NCI-H1694 (cell line): ENCODE measurements around the gene ARPC2.

ENCODE experiments used
- DNase-seq: peaks from one replicate; lab custom pipeline; 2025; lab: John Stamatoyannopoulos, UW

The ARPC2 gene

GRCh38 chr2:218217360-218218267, 625 bp downstream of the ARPC2 start:
- DNase-seq, result no peak

- no peak for DNase-seq
Measured at GRCh38 chr2:218218268-218219185, 1.5 kb downstream of the ARPC2 start.

GRCh38 chr2:218219934-218220333, 2.9 kb downstream of the ARPC2 start:
- DNase-seq, result no peak

- DNase-seq, result no peak
Measured at GRCh38 chr2:218221000-218221399, 4.0 kb downstream of the ARPC2 start.

GRCh38 chr2:218223046-218223445, 6.1 kb downstream of the ARPC2 start:
- no peak for DNase-seq

GRCh38 chr2:218224186-218224585, 7.2 kb downstream of the ARPC2 start:
- no peak for DNase-seq

GRCh38 chr2:218226903-218227302, 9.9 kb downstream of the ARPC2 start:
- no peak for DNase-seq

GRCh38 chr2:218228366-218229090, 11.5 kb downstream of the ARPC2 start:
- no peak for DNase-seq

- no peak for DNase-seq
Measured at GRCh38 chr2:218229239-218229638, 12.2 kb downstream of the ARPC2 start.

GRCh38 chr2:218229851-218230250, 12.9 kb downstream of the ARPC2 start:
- DNase-seq, result no peak

GRCh38 chr2:218230882-218231281, 13.9 kb downstream of the ARPC2 start:
- DNase-seq, result no peak

GRCh38 chr2:218233543-218233942, 16.6 kb downstream of the ARPC2 start:
- DNase-seq, result no peak

GRCh38 chr2:218234521-218234920, 17.5 kb downstream of the ARPC2 start:
- no peak for DNase-seq

- DNase-seq, result no peak
Measured at GRCh38 chr2:218235017-218235416, 18.0 kb downstream of the ARPC2 start.

GRCh38 chr2:218236829-218237228, 19.8 kb downstream of the ARPC2 start:
- DNase-seq, result no peak

GRCh38 chr2:218238887-218239286, 21.9 kb downstream of the ARPC2 start:
- no peak for DNase-seq

GRCh38 chr2:218244204-218244603, 27.2 kb downstream of the ARPC2 start:
- no peak for DNase-seq

- DNase-seq, result no peak
Measured at GRCh38 chr2:218244665-218245064, 27.7 kb downstream of the ARPC2 start.

GRCh38 chr2:218245214-218245613, 28.2 kb downstream of the ARPC2 start:
- DNase-seq, result no peak

GRCh38 chr2:218249691-218250090, 32.7 kb downstream of the ARPC2 start:
- DNase-seq, result no peak

GRCh38 chr2:218252509-218253231, 35.7 kb downstream of the ARPC2 start:
- no peak for DNase-seq
